ENCODE measurements around the gene KCNN1. TPM values are rescaled to one million over a fixed set of nuclear protein-coding genes. Genes with fewer than 3 reads are reported as not detected.

The KCNN1 gene
- total and polyA plus RNA-seq, 3 donors from 2014 or later, result 4.4 to 15.9 (median 10.3) TPM

DNA sequence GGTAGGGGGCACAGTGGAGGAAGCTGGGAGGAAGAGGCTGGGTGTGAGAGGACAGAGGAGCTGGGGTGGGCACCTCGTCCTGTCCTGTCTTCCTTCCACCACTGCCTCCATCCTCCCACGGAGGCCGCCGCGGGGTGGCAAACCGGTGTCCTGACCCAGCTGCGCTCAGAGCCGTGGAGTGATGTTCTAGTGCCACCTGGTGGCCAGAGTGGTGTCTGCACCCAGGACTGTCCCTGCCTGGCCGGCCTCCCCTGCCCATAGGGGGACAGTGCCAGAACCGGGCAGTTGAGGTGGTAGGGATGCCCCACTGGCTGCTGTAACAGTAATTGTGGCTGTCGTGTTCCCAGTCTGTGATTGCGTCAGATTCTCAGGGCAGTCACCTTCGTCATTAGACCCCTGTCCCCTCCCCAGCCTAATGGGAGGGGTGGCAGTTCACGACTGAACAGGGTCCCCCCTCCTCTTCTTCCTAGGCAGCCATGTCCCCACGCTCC, 30.0 kb downstream of the KCNN1 start:
- Histone ChIP-seq H3K36me3 (ENCODE audit: low read depth, missing control alignments) (no peaks in the 10 kb centered on the region), H3K9me3 (no peaks in the 10 kb centered on the region), H3K27me3 (no peaks in the 10 kb centered on the region), H3K27ac (no peak overlapping the region), H3K4me3 (no peak overlapping the region), H3K4me1 (peaks cover 4% of the 10 kb centered on the region)
- peak; percentile 89 for DNase-seq
- TF ChIP-seq POLR2A (IDR thresholded peaks at IDR 0.05), result no peak
- TF ChIP-seq, protein P1, sequence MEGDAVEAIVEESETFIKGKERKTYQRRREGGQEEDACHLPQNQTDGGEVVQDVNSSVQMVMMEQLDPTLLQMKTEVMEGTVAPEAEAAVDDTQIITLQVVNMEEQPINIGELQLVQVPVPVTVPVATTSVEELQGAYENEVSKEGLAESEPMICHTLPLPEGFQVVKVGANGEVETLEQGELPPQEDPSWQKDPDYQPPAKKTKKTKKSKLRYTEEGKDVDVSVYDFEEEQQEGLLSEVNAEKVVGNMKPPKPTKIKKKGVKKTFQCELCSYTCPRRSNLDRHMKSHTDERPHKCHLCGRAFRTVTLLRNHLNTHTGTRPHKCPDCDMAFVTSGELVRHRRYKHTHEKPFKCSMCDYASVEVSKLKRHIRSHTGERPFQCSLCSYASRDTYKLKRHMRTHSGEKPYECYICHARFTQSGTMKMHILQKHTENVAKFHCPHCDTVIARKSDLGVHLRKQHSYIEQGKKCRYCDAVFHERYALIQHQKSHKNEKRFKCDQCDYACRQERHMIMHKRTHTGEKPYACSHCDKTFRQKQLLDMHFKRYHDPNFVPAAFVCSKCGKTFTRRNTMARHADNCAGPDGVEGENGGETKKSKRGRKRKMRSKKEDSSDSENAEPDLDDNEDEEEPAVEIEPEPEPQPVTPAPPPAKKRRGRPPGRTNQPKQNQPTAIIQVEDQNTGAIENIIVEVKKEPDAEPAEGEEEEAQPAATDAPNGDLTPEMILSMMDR (IDR thresholded peaks at IDR 0.05), result peak; percentile 96 to 99 (median 98)
- 19 to 22% methylated on average over 9 to 15 of the region's 15 CpGs for WGBS, 2 donors
- intact Hi-C loops (cut with DNase I; ENCODE audit: low total_unique reads), result loop anchor here (5.0 kb wide), 1 partner anchor 60 kb away; no protein-coding TSS in a partner anchor

DNA sequence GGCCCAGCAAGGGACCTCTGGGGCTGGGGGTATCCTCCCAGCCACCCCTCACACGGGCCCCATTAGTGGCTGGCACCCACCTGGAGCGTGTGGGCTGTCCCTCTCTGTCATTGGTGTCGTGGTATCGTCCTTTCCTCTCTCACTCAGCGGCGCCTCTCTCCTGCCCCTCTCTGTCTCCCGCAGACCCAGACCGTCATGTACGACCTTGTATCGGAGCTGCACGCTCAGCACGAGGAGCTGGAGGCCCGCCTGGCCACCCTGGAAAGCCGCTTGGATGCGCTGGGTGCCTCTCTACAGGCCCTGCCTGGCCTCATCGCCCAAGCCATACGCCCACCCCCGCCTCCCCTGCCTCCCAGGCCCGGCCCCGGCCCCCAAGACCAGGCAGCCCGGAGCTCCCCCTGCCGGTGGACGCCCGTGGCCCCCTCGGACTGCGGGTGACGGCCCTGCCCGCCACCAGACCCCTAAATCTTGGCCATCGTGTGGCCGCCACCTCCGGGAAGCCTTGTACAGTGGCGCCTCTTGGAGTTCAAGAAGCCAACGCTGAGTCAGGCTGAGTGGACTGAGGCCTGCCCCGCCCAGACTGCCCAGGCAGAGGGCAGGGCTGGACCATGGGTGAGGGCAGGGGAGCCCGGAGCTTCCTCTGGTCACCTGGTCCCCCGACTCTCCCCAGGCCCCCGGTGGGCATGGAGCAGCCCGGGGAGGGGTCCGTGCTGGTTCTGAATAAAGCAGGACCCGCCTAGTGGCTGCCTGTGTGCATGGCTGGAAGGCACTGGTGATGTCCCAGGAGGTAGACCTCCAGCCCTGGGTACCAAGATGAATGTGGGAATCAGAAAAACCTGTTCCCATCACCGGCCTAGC, 31.3 kb downstream of the KCNN1 start:
- Histone ChIP-seq H3K27ac (no peak overlapping the region), H3K4me1 (peaks cover 4% of the 10 kb centered on the region), H3K4me3 (no peak overlapping the region), H3K27me3 (no peaks in the 10 kb centered on the region), H3K36me3 (ENCODE audit: low read depth, missing control alignments) (no peaks in the 10 kb centered on the region), H3K9me3 (no peaks in the 10 kb centered on the region)
- 78 to 82% methylated on average over 4 to 32 of the region's 41 CpGs for WGBS, 2 donors
- TF ChIP-seq, protein P1 (IDR thresholded peaks at IDR 0.05), result no peak
- TF ChIP-seq POLR2A (IDR thresholded peaks at IDR 0.05), result no peak
- no peak for DNase-seq
- intact Hi-C loops (cut with DNase I; ENCODE audit: low total_unique reads), result loop anchor here (5.0 kb wide), 1 partner anchor 61 kb away; no protein-coding TSS in a partner anchor

DNA sequence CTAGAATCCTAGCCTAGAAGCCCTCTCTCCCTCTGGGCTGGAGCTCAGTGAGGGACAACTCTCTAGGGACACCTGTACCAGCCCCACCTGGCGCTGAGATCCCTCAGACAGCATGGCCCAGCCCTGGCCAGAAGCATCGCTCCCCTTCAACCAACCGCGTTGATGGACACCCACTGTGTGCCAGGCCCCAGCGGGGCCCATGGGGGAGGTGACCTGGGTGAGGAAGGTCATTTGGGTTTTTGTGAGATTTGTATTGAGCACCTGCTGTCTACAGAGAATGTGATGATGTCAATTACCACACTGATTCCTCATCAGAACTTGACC, 31.9 kb downstream of the KCNN1 start:
- Histone ChIP-seq H3K9me3 (no peaks in the 10 kb centered on the region), H3K27ac (no peak overlapping the region), H3K4me1 (peaks cover 4% of the 10 kb centered on the region), H3K4me3 (no peak overlapping the region), H3K36me3 (ENCODE audit: low read depth, missing control alignments) (no peaks in the 10 kb centered on the region), H3K27me3 (no peaks in the 10 kb centered on the region)
- intact Hi-C loops (cut with DNase I; ENCODE audit: low total_unique reads), result loop anchor here (5.0 kb wide), 1 partner anchor 61 kb away; no protein-coding TSS in a partner anchor
- no peak for DNase-seq
- 85 to 88% methylated on average over 5 of the region's 5 CpGs for WGBS, 2 donors
- TF ChIP-seq, protein P1 (IDR thresholded peaks at IDR 0.05), result no peak
- no peak for TF ChIP-seq POLR2A (IDR thresholded peaks at IDR 0.05)

DNA sequence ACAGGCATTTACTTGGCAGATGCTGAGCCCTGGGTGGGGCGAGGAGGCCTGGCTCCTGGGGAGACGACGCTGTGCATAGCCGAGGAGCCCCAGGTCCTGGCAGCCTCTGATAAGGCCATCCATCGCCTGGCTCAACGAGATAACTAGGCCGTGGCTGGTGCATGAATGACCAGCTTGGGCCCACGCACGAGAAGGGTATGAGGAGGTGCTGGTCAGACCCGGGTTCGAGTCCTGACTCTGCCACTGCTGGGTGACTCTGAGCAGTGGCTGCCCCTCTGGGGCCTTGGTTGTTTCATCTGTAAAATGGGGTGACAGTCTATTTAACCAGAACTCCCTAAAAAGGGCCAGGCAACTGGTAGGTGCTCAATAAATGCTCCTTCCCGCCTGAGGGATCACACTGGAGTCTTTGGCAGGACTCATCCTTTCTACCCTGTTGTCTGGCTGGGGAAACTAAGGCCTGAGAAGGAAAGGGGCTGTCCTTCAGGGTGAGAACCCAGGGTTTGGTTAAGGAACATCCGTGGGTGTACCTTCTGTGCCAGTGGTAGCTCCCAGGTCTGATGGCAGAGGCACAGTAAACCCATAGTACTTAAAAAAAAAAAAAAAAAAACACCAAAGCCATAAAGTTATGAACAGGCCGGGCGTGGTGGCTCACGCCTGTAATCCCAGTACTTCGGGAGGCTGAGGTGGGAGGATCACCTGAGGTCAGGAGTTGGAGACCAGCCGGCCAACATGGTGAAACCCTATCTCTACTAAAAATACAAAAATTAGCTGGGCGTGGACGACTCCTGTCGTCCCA, 33.0 kb downstream of the KCNN1 start:
- peak overlapping the region; percentile 61 to 87 for H3K27ac ChIP-seq
- DNase-seq, result no peak
- intact Hi-C loops (cut with DNase I; ENCODE audit: low total_unique reads), result loop anchor here (5.0 kb wide), 1 partner anchor 63 kb away; no protein-coding TSS in a partner anchor
- H3K27me3 ChIP-seq, result no peaks in the 10 kb centered on the region
- no peaks in the 10 kb centered on the region for H3K36me3 ChIP-seq (ENCODE audit: low read depth, missing control alignments)
- no peak overlapping the region for H3K4me3 ChIP-seq
- H3K4me1 ChIP-seq, result peaks cover 4% of the 10 kb centered on the region
- 63 to 84% methylated on average over 14 to 21 of the region's 21 CpGs for WGBS, 2 donors
- no peaks in the 10 kb centered on the region for H3K9me3 ChIP-seq
- no peak for TF ChIP-seq POLR2A (IDR thresholded peaks at IDR 0.05)
- TF ChIP-seq, protein P1 (IDR thresholded peaks at IDR 0.05), result no peak

All from testis (tissue), 3 donors.